Astrocyte (in vitro differentiated cells and primary cell): ENCODE data around the gene PRKD2. TPM values are rescaled to one million over a fixed set of nuclear protein-coding genes. Genes with fewer than 3 reads are reported as not detected.
A peak's percentile ranks its signal among the peaks of the same experiment; 100 is the strongest.

ENCODE experiments used
- DNase-seq: peaks from one replicate; pipeline ENCODE4 v3.0.0-alpha.2; 2010; ENCODE audit warnings: low read depth
- FAIRE-seq: peaks from 2 replicates; lab custom pipeline; 2011; peaks lifted over from hg19 to GRCh38; lab: Jason Lieb, UNC
- H2AFZ ChIP-seq: 2 replicates; pipeline ENCODE4 v1.6.0; 2012; ENCODE audit warnings: low read depth, low read length, inconsistent platforms
- H3K27ac ChIP-seq: 2 replicates; pipeline ENCODE4 v1.5.1; 2011; ENCODE audit warnings: low read depth, low read length, inconsistent platforms
- H3K27me3 ChIP-seq: 2 replicates; pipeline ENCODE4 v1.6.0; 2011; ENCODE audit warnings: low read length, inconsistent platforms; ENCODE audit not compliant: insufficient read depth
- H3K36me3 ChIP-seq: 2 replicates; pipeline ENCODE4 v1.5.1; 2011; ENCODE audit warnings: low read length, inconsistent platforms; ENCODE audit not compliant: insufficient read depth
- H3K4me1 ChIP-seq: 2 replicates; pipeline ENCODE4 v1.5.1; 2011; ENCODE audit warnings: low read length, inconsistent platforms; ENCODE audit not compliant: insufficient read depth
- H3K4me2 ChIP-seq: 2 replicates; pipeline ENCODE4 v1.6.0; 2012; ENCODE audit warnings: low read length, inconsistent platforms
- H3K4me3 ChIP-seq: 2 replicates; pipeline ENCODE4 v1.5.1; 2011; ENCODE audit warnings: low read depth, mild to moderate bottlenecking, low read length, inconsistent platforms; ENCODE audit not compliant: insufficient read depth
- H3K79me2 ChIP-seq: 2 replicates; pipeline ENCODE4 v1.6.0; 2012; ENCODE audit warnings: mild to moderate bottlenecking, low read length, inconsistent platforms; ENCODE audit not compliant: insufficient read depth
- H3K9ac ChIP-seq: 2 replicates; pipeline ENCODE4 v1.6.0; 2012; ENCODE audit warnings: mild to moderate bottlenecking, low read length, inconsistent platforms
- H3K9me3 ChIP-seq: 2 replicates; pipeline ENCODE4 v1.5.1; 2012; ENCODE audit warnings: low read depth, mild to moderate bottlenecking, low read length, inconsistent platforms; ENCODE audit not compliant: insufficient read depth
- H4K20me1 ChIP-seq: 2 replicates; pipeline ENCODE4 v1.6.0; 2012; ENCODE audit warnings: low read length, inconsistent platforms; ENCODE audit not compliant: insufficient read depth
- H3K27ac Mint-ChIP-seq: one replicate; pipeline ENCODE4 v1.8.0; 2021; ENCODE audit warnings: mild to moderate bottlenecking, mixed read lengths; ENCODE audit not compliant: unreplicated experiment
- H3K27me3 Mint-ChIP-seq: one replicate; pipeline ENCODE4 v1.8.0; 2021; ENCODE audit warnings: low read depth, mixed read lengths; ENCODE audit not compliant: unreplicated experiment
- H3K36me3 Mint-ChIP-seq: one replicate; pipeline ENCODE4 v1.8.0; 2021; ENCODE audit warnings: low read depth, mixed read lengths; ENCODE audit not compliant: unreplicated experiment
- H3K4me1 Mint-ChIP-seq: one replicate; pipeline ENCODE4 v1.8.0; 2021; ENCODE audit warnings: low read depth, mixed read lengths; ENCODE audit not compliant: unreplicated experiment
- H3K4me3 Mint-ChIP-seq: one replicate; pipeline ENCODE4 v1.8.0; 2021; ENCODE audit warnings: mild to moderate bottlenecking, moderate library complexity, mixed read lengths; ENCODE audit not compliant: unreplicated experiment
- H3K9me3 Mint-ChIP-seq: one replicate; pipeline ENCODE4 v1.8.0; 2021; ENCODE audit warnings: mild to moderate bottlenecking, mixed read lengths; ENCODE audit not compliant: unreplicated experiment
- EZH2 ChIP-seq: IDR thresholded peaks from 2 replicates; pipeline ENCODE4 v1.6.1; 2012; ENCODE audit warnings: mild to moderate bottlenecking, low read length, inconsistent platforms; ENCODE audit not compliant: insufficient read depth
- total RNA-seq: library from RNA; stranded (reverse); gene quantifications from 2 replicates; pipeline ENCODE4 v1.2.1, GENCODE V29; 2021
- TF ChIP-seq, protein P1 (sequence below): IDR thresholded peaks from 2 replicates; pipeline ENCODE4 v1.5.1; 2011; ENCODE audit warnings: low read depth, mild to moderate bottlenecking, inconsistent platforms, low read length, moderate library complexity; ENCODE audit not compliant: insufficient read depth

PRKD2 gene
- total RNA-seq, 1 donor from 2014 or later: 54.6 TPM

DNA sequence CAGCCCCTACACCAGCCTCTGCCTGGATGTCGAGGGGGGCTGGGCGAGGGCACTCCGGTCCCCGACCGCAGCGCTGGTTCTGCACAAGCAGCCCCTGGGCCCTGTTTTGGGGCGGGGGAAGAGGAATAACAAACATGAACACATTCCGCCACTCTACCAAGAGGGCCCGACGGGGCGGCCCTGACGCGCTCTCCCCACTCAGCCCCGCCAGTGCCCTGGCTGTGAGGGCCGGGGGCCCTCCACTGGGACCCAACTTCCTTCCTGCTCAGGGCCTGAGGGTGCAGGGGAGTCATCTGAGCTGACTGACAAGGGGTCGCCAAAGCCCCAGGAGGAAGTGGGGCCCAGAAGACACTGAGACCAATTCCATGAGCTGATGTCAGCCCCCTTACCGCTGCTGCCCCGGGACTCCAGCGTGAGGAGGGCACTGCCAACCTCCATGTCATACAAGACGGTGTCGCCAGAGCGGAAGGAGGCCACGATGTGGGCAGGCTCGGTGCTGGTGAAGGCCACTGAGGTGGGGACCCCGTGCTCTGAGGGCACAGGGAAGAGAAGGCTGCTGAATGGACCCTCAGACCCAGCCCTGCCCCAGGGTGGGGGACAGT lies 5.6 kb upstream of the PRKD2 start:
- peak overlapping the region; percentile 20 for H3K27ac Mint-ChIP-seq
- no peak overlapping the region for H3K27ac ChIP-seq
- H3K36me3 ChIP-seq: peaks cover 18% of the 10 kb centered on the region

DNA sequence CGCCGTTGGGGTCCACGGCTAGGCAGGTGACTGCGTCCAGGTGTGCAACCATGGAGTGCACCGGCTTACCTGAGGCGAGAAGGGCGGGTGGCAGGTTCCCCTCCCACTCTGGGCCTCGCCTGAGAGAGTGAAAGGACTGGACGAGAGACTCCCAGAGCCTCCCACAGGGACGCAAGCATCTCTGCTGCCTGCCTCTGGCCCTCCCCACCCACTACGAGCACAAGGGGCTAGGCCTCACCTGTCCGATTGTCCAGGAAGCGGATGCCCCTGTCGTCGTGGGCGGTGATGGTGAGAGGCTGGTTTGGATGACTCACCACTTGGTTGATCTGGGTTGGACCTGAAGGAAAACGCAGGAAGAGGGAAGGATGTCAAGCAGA lies 5.1 kb upstream of the PRKD2 start:
- H2AFZ ChIP-seq: no peak overlapping the region
- Mint-ChIP-seq H3K4me3 (peak overlapping the region; percentile 10), H3K27me3 (no peaks in the 10 kb centered on the region), H3K36me3 (peaks cover 14% of the 10 kb centered on the region), H3K27ac (peak overlapping the region; percentile 20), H3K4me1 (peaks cover 9% of the 10 kb centered on the region), H3K9me3 (no peaks in the 10 kb centered on the region)
- H3K36me3 ChIP-seq: peaks cover 18% of the 10 kb centered on the region
- no peak overlapping the region for H3K27ac ChIP-seq
- no peaks in the 10 kb centered on the region for H3K9me3 ChIP-seq
- peaks cover 15% of the 10 kb centered on the region for H3K4me1 ChIP-seq
- H3K9ac ChIP-seq: peak overlapping the region; percentile 6
- H3K4me2 ChIP-seq: no peak overlapping the region
- H3K4me3 ChIP-seq: no peak overlapping the region
- FAIRE-seq (no peak), DNase-seq (no peak)
- H4K20me1 ChIP-seq: peaks cover 46% of the 10 kb centered on the region
- no peaks in the 10 kb centered on the region for H3K27me3 ChIP-seq
- H3K79me2 ChIP-seq: peaks cover 18% of the 10 kb centered on the region
- TF ChIP-seq, protein P1, sequence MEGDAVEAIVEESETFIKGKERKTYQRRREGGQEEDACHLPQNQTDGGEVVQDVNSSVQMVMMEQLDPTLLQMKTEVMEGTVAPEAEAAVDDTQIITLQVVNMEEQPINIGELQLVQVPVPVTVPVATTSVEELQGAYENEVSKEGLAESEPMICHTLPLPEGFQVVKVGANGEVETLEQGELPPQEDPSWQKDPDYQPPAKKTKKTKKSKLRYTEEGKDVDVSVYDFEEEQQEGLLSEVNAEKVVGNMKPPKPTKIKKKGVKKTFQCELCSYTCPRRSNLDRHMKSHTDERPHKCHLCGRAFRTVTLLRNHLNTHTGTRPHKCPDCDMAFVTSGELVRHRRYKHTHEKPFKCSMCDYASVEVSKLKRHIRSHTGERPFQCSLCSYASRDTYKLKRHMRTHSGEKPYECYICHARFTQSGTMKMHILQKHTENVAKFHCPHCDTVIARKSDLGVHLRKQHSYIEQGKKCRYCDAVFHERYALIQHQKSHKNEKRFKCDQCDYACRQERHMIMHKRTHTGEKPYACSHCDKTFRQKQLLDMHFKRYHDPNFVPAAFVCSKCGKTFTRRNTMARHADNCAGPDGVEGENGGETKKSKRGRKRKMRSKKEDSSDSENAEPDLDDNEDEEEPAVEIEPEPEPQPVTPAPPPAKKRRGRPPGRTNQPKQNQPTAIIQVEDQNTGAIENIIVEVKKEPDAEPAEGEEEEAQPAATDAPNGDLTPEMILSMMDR: no peak
- TF ChIP-seq EZH2: no peak

More for the DNA sequence above, 5.6 kb upstream of the PRKD2 start:
- Histone ChIP-seq H4K20me1 (peaks cover 52% of the 10 kb centered on the region), H3K79me2 (peaks cover 21% of the 10 kb centered on the region), H3K4me1 (peaks cover 11% of the 10 kb centered on the region), H3K4me2 (no peak overlapping the region), H2AFZ (no peak overlapping the region), H3K27me3 (no peaks in the 10 kb centered on the region), H3K9ac (peak overlapping the region; percentile 6), H3K4me3 (no peak overlapping the region), H3K9me3 (no peaks in the 10 kb centered on the region)
- H3K4me1 Mint-ChIP-seq: peaks cover 14% of the 10 kb centered on the region
- no peak overlapping the region for H3K4me3 Mint-ChIP-seq
- H3K36me3 Mint-ChIP-seq: peaks cover 14% of the 10 kb centered on the region
- FAIRE-seq: no peak
- H3K9me3 Mint-ChIP-seq: no peaks in the 10 kb centered on the region
- no peaks in the 10 kb centered on the region for H3K27me3 Mint-ChIP-seq
- no peak for DNase-seq
- TF ChIP-seq EZH2: no peak
- TF ChIP-seq, protein P1: no peak

DNA sequence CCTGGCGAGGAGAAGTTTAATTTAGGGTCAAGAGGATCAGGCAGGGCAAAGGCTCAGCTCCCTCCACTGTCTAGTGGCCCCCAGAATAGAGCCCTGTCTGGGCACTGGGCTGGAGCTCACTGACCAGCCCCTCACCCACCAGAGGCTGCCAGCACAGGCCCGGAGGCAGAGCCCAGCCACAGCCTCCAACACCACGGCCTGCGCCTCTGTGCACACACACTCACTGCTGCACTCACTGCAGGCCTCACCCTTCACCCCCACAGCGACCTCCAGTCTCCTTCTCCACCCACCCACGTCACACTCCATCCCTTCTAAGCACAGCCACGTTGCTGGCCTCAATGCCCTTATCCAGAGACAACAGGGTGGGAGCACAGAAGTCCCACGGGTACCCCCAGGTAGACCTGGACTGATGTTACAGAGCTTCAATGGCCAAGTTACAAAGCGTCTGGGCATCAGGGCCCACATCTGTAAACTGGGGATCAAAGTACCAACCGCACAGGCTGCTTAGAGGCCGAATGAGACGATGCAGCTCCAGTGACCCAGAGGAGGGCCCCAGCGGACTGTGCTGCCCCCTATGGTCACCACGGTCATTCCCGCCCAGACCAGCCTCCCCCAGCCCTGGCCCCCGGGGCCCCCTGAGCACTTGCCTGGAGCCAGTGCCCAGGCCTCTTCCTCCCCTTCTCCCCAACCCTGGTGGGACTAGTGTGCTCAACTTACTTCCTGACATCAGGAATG lies 4.5 kb upstream of the PRKD2 start:
- no peaks in the 10 kb centered on the region for H3K27me3 Mint-ChIP-seq
- no peak for FAIRE-seq
- H2AFZ ChIP-seq: no peak overlapping the region
- peaks cover 17% of the 10 kb centered on the region for H3K79me2 ChIP-seq
- H3K4me3 ChIP-seq: no peak overlapping the region
- H3K27ac ChIP-seq: no peak overlapping the region
- H3K4me2 ChIP-seq: no peak overlapping the region
- no peaks in the 10 kb centered on the region for H3K9me3 Mint-ChIP-seq
- TF ChIP-seq, protein P1: no peak
- TF ChIP-seq EZH2: no peak
- H3K36me3 ChIP-seq: peaks cover 18% of the 10 kb centered on the region
- peaks cover 41% of the 10 kb centered on the region for H4K20me1 ChIP-seq
- H3K27me3 ChIP-seq: no peaks in the 10 kb centered on the region
- DNase-seq: no peak
- H3K4me1 ChIP-seq: peaks cover 15% of the 10 kb centered on the region
- H3K27ac Mint-ChIP-seq: no peak overlapping the region
- no peak overlapping the region for H3K9ac ChIP-seq
- H3K36me3 Mint-ChIP-seq: peaks cover 12% of the 10 kb centered on the region
- peaks cover 5% of the 10 kb centered on the region for H3K4me1 Mint-ChIP-seq
- H3K9me3 ChIP-seq: no peaks in the 10 kb centered on the region
- peak overlapping the region; percentile 34 for H3K4me3 Mint-ChIP-seq
